Neuronal stem cell (in vitro differentiated cells): ENCODE measurements around the gene SORT1.
A peak's percentile ranks its signal among the peaks of the same experiment; 100 is the strongest.

Source experiments
- DNase-seq: peaks from one replicate; pipeline ENCODE4 v3.0.0-alpha.2; 2013; ENCODE audit warnings: low spot score
- H2AFZ ChIP-seq: one replicate; pipeline ENCODE4 v1.6.1; 2013; ENCODE audit warnings: mild to moderate bottlenecking, low read length, inconsistent platforms
- H2AK5ac ChIP-seq: 2 replicates; pipeline ENCODE4 v1.6.1; 2013; ENCODE audit warnings: low read depth, mild to moderate bottlenecking, inconsistent platforms, low read length, moderate library complexity, mixed read lengths
- H2BK120ac ChIP-seq: 2 replicates; pipeline ENCODE4 v1.6.1; 2013; ENCODE audit warnings: low read depth, mild to moderate bottlenecking, inconsistent platforms, low read length, moderate library complexity, mixed read lengths
- H2BK12ac ChIP-seq: one replicate; pipeline ENCODE4 v1.6.1; 2013; ENCODE audit warnings: low read length, inconsistent platforms
- H2BK15ac ChIP-seq: 2 replicates; pipeline ENCODE4 v1.6.1; 2013; ENCODE audit warnings: mild to moderate bottlenecking, low read length, inconsistent platforms, mixed read lengths
- H2BK5ac ChIP-seq: one replicate; pipeline ENCODE4 v1.6.1; 2013; ENCODE audit warnings: inconsistent platforms, mild to moderate bottlenecking, low read length, moderate library complexity
- H3K14ac ChIP-seq: one replicate; pipeline ENCODE4 v1.6.1; 2013; ENCODE audit warnings: low read length, inconsistent platforms
- H3K18ac ChIP-seq: 2 replicates; pipeline ENCODE4 v1.6.1; 2013; ENCODE audit warnings: low read length, inconsistent platforms
- H3K23ac ChIP-seq: 2 replicates; pipeline ENCODE4 v1.6.1; 2013; ENCODE audit warnings: low read depth, mild to moderate bottlenecking, mixed read lengths, low read length, inconsistent platforms; ENCODE audit not compliant: poor library complexity
- H3K27ac ChIP-seq: replicated peaks from 3 replicates; pipeline ENCODE4 v1.5.1; 2013; ENCODE audit warnings: low read length, inconsistent platforms
- H3K27me3 ChIP-seq, 3 experiments: 2 replicates each; pipeline ENCODE4 v1.6.1; 2013; ENCODE audit warnings: low read length in 3 of 3, mild to moderate bottlenecking in 2 of 3, inconsistent platforms in 1 of 3, low read depth in 1 of 3, mixed read lengths in 1 of 3, moderate library complexity in 1 of 3; ENCODE audit not compliant: control insufficient read depth in 3 of 3, insufficient read depth in 3 of 3
- H3K36me3 ChIP-seq, 2 donors: replicated peaks in 1 of 2; 2 replicates each; pipeline ENCODE4 v1.6.1; 2013; ENCODE audit warnings: low read length in 2 of 2; ENCODE audit not compliant: control insufficient read depth in 2 of 2, insufficient read depth in 2 of 2
- H3K4ac ChIP-seq: 2 replicates; pipeline ENCODE4 v1.6.1; 2013; ENCODE audit warnings: inconsistent platforms, mild to moderate bottlenecking, low read length, moderate library complexity
- H3K4me1 ChIP-seq, 2 donors: 1 replicate in 1 of 2; 2 replicates in 1 of 2; pipeline ENCODE4 v1.6.1; 2013; ENCODE audit warnings: low read length in 2 of 2, low read depth in 1 of 2; ENCODE audit not compliant: control insufficient read depth in 2 of 2, insufficient read depth in 1 of 2
- H3K4me2 ChIP-seq: one replicate; pipeline ENCODE4 v1.6.1; 2013; ENCODE audit warnings: mild to moderate bottlenecking, low read length, inconsistent platforms; ENCODE audit not compliant: insufficient read depth, poor library complexity, severe bottlenecking
- H3K4me3 ChIP-seq, 2 donors: 2 replicates each; pipeline ENCODE4 v1.5.1; 2013; ENCODE audit warnings: low read length in 2 of 2, mild to moderate bottlenecking in 2 of 2, inconsistent platforms in 1 of 2, moderate library complexity in 1 of 2
- H3K79me1 ChIP-seq: one replicate; pipeline ENCODE4 v1.6.1; 2013; ENCODE audit warnings: low read depth, mild to moderate bottlenecking, inconsistent platforms, low read length, moderate library complexity
- H3K9ac ChIP-seq: one replicate; pipeline ENCODE4 v1.6.1; 2013; ENCODE audit warnings: mild to moderate bottlenecking, low read depth, low read length, inconsistent platforms; ENCODE audit not compliant: poor library complexity
- H3K9me3 ChIP-seq, 2 donors: replicated peaks in 1 of 2; 2 replicates each; pipeline versions ENCODE3 to v1.6.1; 2013; ENCODE audit warnings: low read length in 2 of 2, mild to moderate bottlenecking in 2 of 2, inconsistent platforms in 1 of 2, low read depth in 1 of 2, mixed read lengths in 1 of 2, moderate library complexity in 1 of 2; ENCODE audit not compliant: control insufficient read depth in 2 of 2, insufficient read depth in 1 of 2
- H4K8ac ChIP-seq: one replicate; pipeline ENCODE4 v1.6.1; 2013; ENCODE audit warnings: low read depth, mild to moderate bottlenecking, inconsistent platforms, low read length, moderate library complexity
- H4K91ac ChIP-seq: one replicate; pipeline ENCODE4 v1.6.1; 2013; ENCODE audit warnings: low read length, low read depth, mild to moderate bottlenecking, inconsistent platforms; ENCODE audit not compliant: poor library complexity
- WGBS, 2 donors: extraction: QIAGEN DNeasy Blood & Tissue Kit; methylation state at CpG; one replicate each; pipeline ENCODE4 v1.1.7; 2013; ENCODE audit warnings: missing lambda C conversion rate in 2 of 2, mixed read lengths in 1 of 2; ENCODE audit not compliant: insufficient read length in 2 of 2, insufficient replicate concordance in 1 of 2; ENCODE audit errors: extremely low coverage in 2 of 2; 5-methylcytosine and 5-hydroxymethylcytosine counted together

Gene SORT1

GRCh38 chr1:109441069-109441468 lies 43.4 kb upstream of the SORT1 start:
- H3K9ac ChIP-seq, result no peak overlapping the region
- no peak overlapping the region for H2AK5ac ChIP-seq
- H3K27me3 ChIP-seq, result peaks cover 0 to 29% (median 0%) of the 10 kb centered on the region in 3 experiments
- H2BK12ac ChIP-seq, result no peak overlapping the region
- no peaks in the 10 kb centered on the region for H3K36me3 ChIP-seq
- H3K79me1 ChIP-seq, result no peaks in the 10 kb centered on the region
- WGBS, 2 donors, result no CpG with 5 or more reads among the region's 1 CpG
- H3K14ac ChIP-seq, result no peak overlapping the region
- peaks cover 0 to 5% of the 10 kb centered on the region in 2 donors for H3K9me3 ChIP-seq
- H4K8ac ChIP-seq, result no peak overlapping the region
- H2BK5ac ChIP-seq, result no peak overlapping the region
- peaks cover 0 to 2% of the 10 kb centered on the region in 2 donors for H3K4me1 ChIP-seq
- H3K23ac ChIP-seq, result no peak overlapping the region
- H4K91ac ChIP-seq, result no peak overlapping the region
- no peak overlapping the region for H3K4me3 ChIP-seq
- no peak overlapping the region for H2AFZ ChIP-seq
- H2BK120ac ChIP-seq, result no peak overlapping the region
- DNase-seq, result no peak
- no peak overlapping the region for H3K4ac ChIP-seq
- no peak overlapping the region for H3K18ac ChIP-seq
- no peak overlapping the region for H2BK15ac ChIP-seq
- H3K4me2 ChIP-seq, result no peak overlapping the region
- H3K27ac ChIP-seq, result no peak overlapping the region

- H4K8ac ChIP-seq, result no peak overlapping the region
- no peak overlapping the region for H3K23ac ChIP-seq
- H3K9ac ChIP-seq, result no peak overlapping the region
- no peak overlapping the region for H3K18ac ChIP-seq
- no peak overlapping the region for H3K4me2 ChIP-seq
- no peak overlapping the region for H3K27ac ChIP-seq
- no peak overlapping the region for H4K91ac ChIP-seq
- no peak overlapping the region for H3K4me3 ChIP-seq
- no peak overlapping the region for H2BK15ac ChIP-seq
- no peak overlapping the region for H2BK5ac ChIP-seq
- H2BK120ac ChIP-seq, result no peak overlapping the region
- H3K9me3 ChIP-seq, result peaks cover 0 to 5% of the 10 kb centered on the region in 2 donors
- peak overlapping the region; percentile 31 for H2AFZ ChIP-seq
- H2AK5ac ChIP-seq, result no peak overlapping the region
- H3K4ac ChIP-seq, result no peak overlapping the region
- no peak for DNase-seq
- no CpG with 5 or more reads among the region's 3 CpGs for WGBS, 2 donors
- peaks cover 0 to 12% (median 0%) of the 10 kb centered on the region in 3 experiments for H3K27me3 ChIP-seq
- H3K79me1 ChIP-seq, result no peaks in the 10 kb centered on the region
- H3K36me3 ChIP-seq, result no peaks in the 10 kb centered on the region
- H3K4me1 ChIP-seq, result peaks cover 0 to 2% of the 10 kb centered on the region in 2 donors
- no peak overlapping the region for H2BK12ac ChIP-seq
- no peak overlapping the region for H3K14ac ChIP-seq
These were observed 41.1 kb upstream of the SORT1 start for GRCh38 chr1:109438798-109439297.

- H3K4me1 ChIP-seq, result peaks cover 0 to 2% of the 10 kb centered on the region in 2 donors
- no peak for DNase-seq
- H3K79me1 ChIP-seq, result no peaks in the 10 kb centered on the region
- no peak overlapping the region for H3K4me2 ChIP-seq
- no peak overlapping the region for H3K27ac ChIP-seq
- no peak overlapping the region for H2BK15ac ChIP-seq
- peaks cover 0 to under 1% of the 10 kb centered on the region in 2 donors for H3K9me3 ChIP-seq
- H2BK5ac ChIP-seq, result no peak overlapping the region
- H4K8ac ChIP-seq, result no peak overlapping the region
- H2BK12ac ChIP-seq, result no peak overlapping the region
- no peak overlapping the region for H3K4me3 ChIP-seq
- H3K36me3 ChIP-seq, result no peaks in the 10 kb centered on the region
- no peak overlapping the region for H4K91ac ChIP-seq
- no peak overlapping the region for H2AK5ac ChIP-seq
- H3K27me3 ChIP-seq, result no peaks in the 10 kb centered on the region
- no peak overlapping the region for H3K4ac ChIP-seq
- H3K9ac ChIP-seq, result no peak overlapping the region
- H2BK120ac ChIP-seq, result no peak overlapping the region
- no peak overlapping the region for H3K14ac ChIP-seq
- H3K23ac ChIP-seq, result no peak overlapping the region
- no peak overlapping the region for H2AFZ ChIP-seq
- H3K18ac ChIP-seq, result no peak overlapping the region
- no CpG with 5 or more reads among the region's 1 CpG for WGBS, 2 donors
These were observed 36.8 kb upstream of the SORT1 start for GRCh38 chr1:109434484-109434883.

- Histone ChIP-seq H3K79me1 (no peaks in the 10 kb centered on the region), H3K14ac (no peak overlapping the region), H3K27ac (no peak overlapping the region), H3K4me1 (no peaks in the 10 kb centered on the region), H3K4ac (no peak overlapping the region), H2BK12ac (no peak overlapping the region), H4K8ac (no peak overlapping the region), H3K9me3 (no peaks in the 10 kb centered on the region), H2AK5ac (no peak overlapping the region), H3K4me3 (no peak overlapping the region), H2BK15ac (no peak overlapping the region), H3K36me3 (no peaks in the 10 kb centered on the region), H3K27me3 (no peaks in the 10 kb centered on the region), H2BK120ac (no peak overlapping the region), H4K91ac (no peak overlapping the region), H3K4me2 (no peak overlapping the region), H3K18ac (no peak overlapping the region), H2BK5ac (no peak overlapping the region), H3K23ac (no peak overlapping the region), H2AFZ (no peak overlapping the region), H3K9ac (no peak overlapping the region)
- DNase-seq, result no peak
- WGBS, 2 donors, result no CpG with 5 or more reads among the region's 1 CpG
These were observed 35.6 kb upstream of the SORT1 start for GRCh38 chr1:109433322-109433721.
